ENCODE measurements around the gene HBE1. TPM values are rescaled to one million over a fixed set of nuclear protein-coding genes. Genes with fewer than 3 reads are reported as not detected.

The HBE1 gene
- polyA plus RNA-seq, 3 donors: not detected

DNA sequence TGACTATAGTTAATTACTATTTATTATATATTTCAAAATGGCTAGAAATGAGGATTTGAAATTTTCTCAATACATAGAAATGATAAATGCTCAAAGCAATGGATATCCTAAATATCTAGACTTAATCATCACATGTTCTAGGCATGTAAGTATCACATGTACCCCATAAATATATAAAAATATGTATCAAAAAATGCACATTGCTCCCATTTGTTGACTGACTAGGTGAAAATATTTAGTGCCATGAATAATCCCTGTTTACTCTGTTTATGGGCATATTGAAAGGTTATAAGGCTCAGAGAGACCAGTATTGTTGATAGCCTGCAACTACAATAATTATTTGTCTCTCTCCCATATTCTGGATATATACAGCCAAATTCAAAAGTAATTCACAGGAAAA, 3.1 kb downstream of the HBE1 start:
- Mint-ChIP-seq H3K27me3 (ENCODE audit: low read depth in 3 of 3) (no peaks in the 10 kb centered on the region), H3K4me3 (no peak overlapping the region), H3K36me3 (no peaks in the 10 kb centered on the region), H3K4me1 (no peaks in the 10 kb centered on the region), H3K27ac (no peak overlapping the region), H3K9me3 (peaks cover 0 to 7% (median 2%) of the 10 kb centered on the region in 7 donors)
- no peaks in the 10 kb centered on the region for H4K20me1 ChIP-seq (ENCODE audit: insufficient read depth, low read length)
- H2AFZ ChIP-seq (ENCODE audit: insufficient read depth, low read depth, low read length, poor library complexity, severe bottlenecking): no peak overlapping the region
- no peaks in the 10 kb centered on the region for H3K4me1 ChIP-seq (ENCODE audit: control insufficient read depth in 1 of 2, insufficient read depth in 2 of 2, low read length in 2 of 2)
- no peak overlapping the region for H3K4me2 ChIP-seq (replicated peaks; ENCODE audit: extremely low read depth, low read length, poor library complexity, severe bottlenecking)
- no peak overlapping the region for H3K4me3 ChIP-seq (replicated peaks in 1 of 3; ENCODE audit: low read depth in 2 of 3, low read length in 3 of 3)
- no peak overlapping the region for H3K27ac ChIP-seq (ENCODE audit: low read depth in 1 of 2, low read length in 2 of 2)
- H3K9me3 ChIP-seq (replicated peaks in 1 of 2; ENCODE audit: control insufficient read depth in 1 of 2, insufficient read depth in 1 of 2, low read length in 2 of 2): no peaks in the 10 kb centered on the region
- no peak overlapping the region for H3K9ac ChIP-seq (ENCODE audit: insufficient read depth, low read length, poor library complexity, severe bottlenecking)
- DNase-seq: no peak
- H3K79me2 ChIP-seq (ENCODE audit: insufficient read depth, low read length): no peaks in the 10 kb centered on the region
- TF ChIP-seq CTCF (IDR thresholded peaks at IDR 0.05): no peak
- H3K27me3 ChIP-seq (ENCODE audit: control insufficient read depth in 2 of 2, insufficient read depth in 2 of 2, low read length in 2 of 2): no peaks in the 10 kb centered on the region
- no peaks in the 10 kb centered on the region for H3K36me3 ChIP-seq (replicated peaks in 1 of 2; ENCODE audit: control insufficient read depth in 1 of 2, insufficient read depth in 2 of 2, low read length in 2 of 2)
- intact Hi-C loops (cut with micrococcal nuclease): no loop called here

GRCh38 chr11:5265832-5266231, 3.9 kb downstream of the HBE1 start:
- intact Hi-C loops (cut with micrococcal nuclease): no loop called here
- Histone ChIP-seq H3K4me1 (ENCODE audit: control insufficient read depth in 1 of 2, insufficient read depth in 2 of 2, low read length in 2 of 2) (no peaks in the 10 kb centered on the region), H4K20me1 (ENCODE audit: insufficient read depth, low read length) (no peaks in the 10 kb centered on the region), H3K9ac (ENCODE audit: insufficient read depth, low read length, poor library complexity, severe bottlenecking) (no peak overlapping the region), H3K4me2 (replicated peaks; ENCODE audit: extremely low read depth, low read length, poor library complexity, severe bottlenecking) (no peak overlapping the region), H2AFZ (ENCODE audit: insufficient read depth, low read depth, low read length, poor library complexity, severe bottlenecking) (no peak overlapping the region), H3K27ac (ENCODE audit: low read depth in 1 of 2, low read length in 2 of 2) (no peak overlapping the region), H3K4me3 (replicated peaks in 1 of 3; ENCODE audit: low read depth in 2 of 3, low read length in 3 of 3) (no peak overlapping the region), H3K27me3 (ENCODE audit: control insufficient read depth in 2 of 2, insufficient read depth in 2 of 2, low read length in 2 of 2) (no peaks in the 10 kb centered on the region), H3K36me3 (replicated peaks in 1 of 2; ENCODE audit: control insufficient read depth in 1 of 2, insufficient read depth in 2 of 2, low read length in 2 of 2) (no peaks in the 10 kb centered on the region), H3K9me3 (replicated peaks in 1 of 2; ENCODE audit: control insufficient read depth in 1 of 2, insufficient read depth in 1 of 2, low read length in 2 of 2) (no peaks in the 10 kb centered on the region), H3K79me2 (ENCODE audit: insufficient read depth, low read length) (no peaks in the 10 kb centered on the region)
- no peak for DNase-seq
- Mint-ChIP-seq H3K4me3 (no peak overlapping the region), H3K9me3 (peaks cover 0 to 9% (median 2%) of the 10 kb centered on the region in 7 donors), H3K4me1 (no peaks in the 10 kb centered on the region), H3K27me3 (ENCODE audit: low read depth in 3 of 3) (no peaks in the 10 kb centered on the region), H3K36me3 (no peaks in the 10 kb centered on the region), H3K27ac (no peak overlapping the region)
- no peak for TF ChIP-seq CTCF (IDR thresholded peaks at IDR 0.05)
- whole genome bisulfite sequencing (ENCODE audit: insufficient coverage): no CpG with 5 or more reads among the region's 2 CpGs
